Right lobe of liver (tissue), 4 donors: ENCODE data around the gene GPX8.

Experiments
- POLR2A ChIP-seq: fragments of 450-650 bp; IDR thresholded peaks from one replicate; pipeline ENCODE4 v1.6.1; 2017; ENCODE audit warnings: antibody characterized with exemption, mild to moderate bottlenecking
- TF ChIP-seq, protein P1 (sequence below), 4 donors: fragments of 200-600 bp in 3 of 4; fragments of 450-650 bp in 1 of 4; IDR thresholded peaks; one replicate each; pipeline versions ENCODE4 v1.5.1 to v1.8.0; 2016 to 2022; ENCODE audit warnings: antibody characterized with exemption in 4 of 4, mild to moderate bottlenecking in 2 of 4
- donor health status: DM: no; HTN: no; CAD: no.
- donor health status: DM: no; HTN: no; CAD: no.
- donor health status: DM: no; HTN: yes; CAD: no.

DNA sequence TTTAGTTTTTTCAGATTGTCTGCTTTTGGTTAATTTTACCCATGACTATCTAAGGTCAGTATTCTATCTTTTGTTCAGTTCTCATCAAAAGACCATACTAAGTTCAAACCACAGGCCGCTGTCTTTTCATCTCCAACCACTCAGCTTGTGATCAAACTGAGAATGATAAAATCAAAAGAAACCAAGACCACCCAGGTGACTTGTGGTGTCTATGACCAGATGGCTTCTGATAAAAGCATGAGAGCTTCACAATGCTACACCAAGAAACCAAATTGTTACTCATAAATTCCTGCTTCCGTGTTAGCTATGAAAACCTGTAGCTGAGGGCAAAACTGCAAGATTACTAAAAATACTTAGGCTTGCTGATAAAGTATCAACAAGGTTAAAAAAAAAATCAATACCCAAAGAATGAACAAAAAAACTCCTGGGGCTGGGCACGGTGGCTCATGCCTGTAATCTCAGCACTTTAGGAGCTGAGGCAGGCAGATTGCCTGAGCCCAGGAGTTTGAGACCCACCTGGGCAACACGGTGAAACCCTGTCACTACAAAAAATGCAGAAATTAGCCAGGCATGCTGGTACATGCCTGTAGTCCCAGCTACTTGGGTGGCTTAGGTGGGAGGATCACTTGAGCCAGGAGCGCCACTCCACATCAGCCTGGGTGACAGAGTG lies 25.8 kb upstream of the GPX8 start:
- TF ChIP-seq POLR2A = no peak
- TF ChIP-seq, protein P1, sequence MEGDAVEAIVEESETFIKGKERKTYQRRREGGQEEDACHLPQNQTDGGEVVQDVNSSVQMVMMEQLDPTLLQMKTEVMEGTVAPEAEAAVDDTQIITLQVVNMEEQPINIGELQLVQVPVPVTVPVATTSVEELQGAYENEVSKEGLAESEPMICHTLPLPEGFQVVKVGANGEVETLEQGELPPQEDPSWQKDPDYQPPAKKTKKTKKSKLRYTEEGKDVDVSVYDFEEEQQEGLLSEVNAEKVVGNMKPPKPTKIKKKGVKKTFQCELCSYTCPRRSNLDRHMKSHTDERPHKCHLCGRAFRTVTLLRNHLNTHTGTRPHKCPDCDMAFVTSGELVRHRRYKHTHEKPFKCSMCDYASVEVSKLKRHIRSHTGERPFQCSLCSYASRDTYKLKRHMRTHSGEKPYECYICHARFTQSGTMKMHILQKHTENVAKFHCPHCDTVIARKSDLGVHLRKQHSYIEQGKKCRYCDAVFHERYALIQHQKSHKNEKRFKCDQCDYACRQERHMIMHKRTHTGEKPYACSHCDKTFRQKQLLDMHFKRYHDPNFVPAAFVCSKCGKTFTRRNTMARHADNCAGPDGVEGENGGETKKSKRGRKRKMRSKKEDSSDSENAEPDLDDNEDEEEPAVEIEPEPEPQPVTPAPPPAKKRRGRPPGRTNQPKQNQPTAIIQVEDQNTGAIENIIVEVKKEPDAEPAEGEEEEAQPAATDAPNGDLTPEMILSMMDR (IDR thresholded peaks at IDR 0.05) = no peak
